K562 (cell line): ENCODE data around the gene CHMP2A.

Experiments used
- BHLHE40 ChIP-seq: IDR thresholded peaks from 2 replicates; pipeline ENCODE4 v1.6.1; 2011; ENCODE audit warnings: low read length, improper control_type of control experiment
- CHD2 ChIP-seq: IDR thresholded peaks from 2 replicates; pipeline ENCODE4 v1.6.1; 2011; ENCODE audit warnings: low read depth, low read length
- FOXK2 ChIP-seq, 2 experiments: fragments of 450-650 bp; IDR thresholded peaks in 1 of 2; conservative IDR thresholded peaks in 1 of 2; 2 replicates each; pipeline ENCODE4 v1.6.1; 2016; ENCODE audit warnings: low read depth in 2 of 2, mild to moderate bottlenecking in 1 of 2
- OTX1 ChIP-seq: fragments of 450-650 bp; formaldehyde crosslinking; IDR thresholded peaks from 2 replicates; pipeline ENCODE4 v1.4.0; 2022; ENCODE audit warnings: mild to moderate bottlenecking
- POLR2A ChIP-seq: fragments of 450-650 bp; conservative IDR thresholded peaks from 2 replicates; pipeline ENCODE4 v1.6.1; 2016
- SMAD2 ChIP-seq: fragments of 150-350 bp; IDR thresholded peaks from 2 replicates; pipeline ENCODE4 v1.6.1; 2014; ENCODE audit warnings: low read depth, mild to moderate bottlenecking, low read length
- THRB ChIP-seq: fragments of 450-650 bp; formaldehyde crosslinking; conservative IDR thresholded peaks from 2 replicates; pipeline ENCODE4 v1.4.0; 2022; ENCODE audit warnings: mild to moderate bottlenecking, missing genetic modification characterization
- ZBTB1 ChIP-seq: sonication (generic); formaldehyde crosslinking; IDR thresholded peaks from 2 replicates; pipeline ENCODE4 v1.8.1; 2023; ENCODE audit warnings: missing genetic modification reagents, low read depth, mild to moderate bottlenecking, borderline replicate concordance
- TF ChIP-seq, protein P1 (sequence below), 3 experiments: IDR thresholded peaks in 2 of 3; conservative IDR thresholded peaks in 1 of 3; 2 replicates each; pipeline ENCODE4 v1.5.1; 2011 to 2012; ENCODE audit warnings: low read length in 3 of 3, mild to moderate bottlenecking in 3 of 3, control low read depth in 2 of 3, improper control_type of control experiment in 1 of 3, inconsistent platforms in 1 of 3, low read depth in 1 of 3, mixed read lengths in 1 of 3, moderate library complexity in 1 of 3; ENCODE audit not compliant: insufficient read depth in 2 of 3
- TF ChIP-seq, protein P2 (sequence below), 3 experiments: fragments of 200-800 bp in 1 of 3; sonication (Bioruptor generic) in 1 of 3; sonication (generic) in 1 of 3; formaldehyde crosslinking in 1 of 3; IDR thresholded peaks; 2 replicates each; pipeline versions ENCODE4 v1.6.1 to v1.8.0; 2016 to 2022; ENCODE audit warnings: mild to moderate bottlenecking in 2 of 3, missing compliant biosample characterization in 2 of 3, missing genetic modification characterization in 2 of 3, missing genetic modification reagents in 1 of 3

DNA sequence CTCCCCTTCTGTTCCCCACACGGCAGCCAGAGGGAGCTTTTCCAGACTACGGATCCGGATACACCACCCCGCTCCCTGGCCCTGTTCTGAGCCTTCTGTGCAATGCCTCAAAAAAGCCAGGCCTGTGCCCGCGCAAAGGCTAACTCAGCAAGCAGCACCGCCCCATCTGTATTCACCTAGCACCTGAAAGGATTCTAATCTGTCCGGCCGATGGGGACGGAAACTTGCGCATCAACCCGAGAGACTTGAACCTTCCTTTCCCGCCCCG, 35.9 kb downstream of the CHMP2A start:
- TF ChIP-seq SMAD2 (no peak), ZBTB1 (CRISPR knock-in tag) (no peak), THRB (CRISPR knock-in tag) (no peak), POLR2A (no peak), FOXK2 (conservative IDR thresholded peaks at IDR 0.05 in 1 of 2, IDR thresholded peaks at IDR 0.05 in 1 of 2; ENCODE audit: low read depth in 2 of 2) (0 out of 4 replicates have a peak, but pooled peaks of 1 of the 2 experiments have one; percentile 17), OTX1 (CRISPR knock-in tag) (no peak), CHD2 (0 out of 2 replicates have a peak, but pooled peaks have one; percentile 4), BHLHE40 (no peak)
- TF ChIP-seq, protein P1, sequence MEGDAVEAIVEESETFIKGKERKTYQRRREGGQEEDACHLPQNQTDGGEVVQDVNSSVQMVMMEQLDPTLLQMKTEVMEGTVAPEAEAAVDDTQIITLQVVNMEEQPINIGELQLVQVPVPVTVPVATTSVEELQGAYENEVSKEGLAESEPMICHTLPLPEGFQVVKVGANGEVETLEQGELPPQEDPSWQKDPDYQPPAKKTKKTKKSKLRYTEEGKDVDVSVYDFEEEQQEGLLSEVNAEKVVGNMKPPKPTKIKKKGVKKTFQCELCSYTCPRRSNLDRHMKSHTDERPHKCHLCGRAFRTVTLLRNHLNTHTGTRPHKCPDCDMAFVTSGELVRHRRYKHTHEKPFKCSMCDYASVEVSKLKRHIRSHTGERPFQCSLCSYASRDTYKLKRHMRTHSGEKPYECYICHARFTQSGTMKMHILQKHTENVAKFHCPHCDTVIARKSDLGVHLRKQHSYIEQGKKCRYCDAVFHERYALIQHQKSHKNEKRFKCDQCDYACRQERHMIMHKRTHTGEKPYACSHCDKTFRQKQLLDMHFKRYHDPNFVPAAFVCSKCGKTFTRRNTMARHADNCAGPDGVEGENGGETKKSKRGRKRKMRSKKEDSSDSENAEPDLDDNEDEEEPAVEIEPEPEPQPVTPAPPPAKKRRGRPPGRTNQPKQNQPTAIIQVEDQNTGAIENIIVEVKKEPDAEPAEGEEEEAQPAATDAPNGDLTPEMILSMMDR (IDR thresholded peaks at IDR 0.05 in 2 of 3, conservative IDR thresholded peaks at IDR 0.05 in 1 of 3; ENCODE audit: insufficient read depth in 2 of 3, low read depth in 1 of 3, low read length in 3 of 3) = peak; percentile 69 to 77 (median 75); a peak in 5 of 6 replicates
- TF ChIP-seq, protein P2, sequence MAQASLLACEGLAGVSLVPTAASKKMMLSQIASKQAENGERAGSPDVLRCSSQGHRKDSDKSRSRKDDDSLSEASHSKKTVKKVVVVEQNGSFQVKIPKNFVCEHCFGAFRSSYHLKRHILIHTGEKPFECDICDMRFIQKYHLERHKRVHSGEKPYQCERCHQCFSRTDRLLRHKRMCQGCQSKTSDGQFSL (CRISPR knock-in tag; IDR thresholded peaks at IDR 0.05) = no peak
- TF ChIP-seq, protein P2 (tag; IDR thresholded peaks at IDR 0.05) = no peak
